OCI-M2 (cell line): Measurements from ENCODE around the gene MUC4.
"Not testable (repeated sequence)": the region's sequence is repeated elsewhere in the genome, so short reads cannot be mapped to it uniquely, and the experiment has no call there.

ENCODE experiments used
- DNase-seq: peaks from one replicate; lab custom pipeline; 2025; ENCODE audit not compliant: unreplicated experiment; lab: John Stamatoyannopoulos, UW

Gene MUC4

GRCh38 chr3:195718477-195718984 lies 93.2 kb downstream of the MUC4 start:
- no peak for DNase-seq

GRCh38 chr3:195717852-195718476 lies 93.8 kb downstream of the MUC4 start:
- DNase-seq = no peak

- no peak for DNase-seq
Measured at GRCh38 chr3:195717416-195717815, 94.3 kb downstream of the MUC4 start.

- DNase-seq = no peak
Measured at GRCh38 chr3:195715583-195716266, 96.0 kb downstream of the MUC4 start.

GRCh38 chr3:195715134-195715533 lies 96.6 kb downstream of the MUC4 start:
- no peak for DNase-seq

- DNase-seq = no peak
Measured at GRCh38 chr3:195714380-195715011, 97.2 kb downstream of the MUC4 start.

- DNase-seq = not testable (repeated sequence)
Measured at GRCh38 chr3:195713150-195713549, 98.6 kb downstream of the MUC4 start.

- not testable (repeated sequence) for DNase-seq
Measured at GRCh38 chr3:195712535-195712910, 99.2 kb downstream of the MUC4 start.

GRCh38 chr3:195711813-195712534 lies 99.8 kb downstream of the MUC4 start:
- DNase-seq = no peak

- not testable (repeated sequence) for DNase-seq
Measured at GRCh38 chr3:195711091-195711812, 100.5 kb downstream of the MUC4 start.

- DNase-seq = not testable (repeated sequence)
Measured at GRCh38 chr3:195710126-195710905, 101.4 kb downstream of the MUC4 start.

- DNase-seq = no peak
Measured at GRCh38 chr3:195709676-195710085, 102.0 kb downstream of the MUC4 start.

- DNase-seq = no peak
Measured at GRCh38 chr3:195708626-195709481, 102.9 kb downstream of the MUC4 start.

GRCh38 chr3:195708061-195708460 lies 103.7 kb downstream of the MUC4 start:
- DNase-seq = no peak

GRCh38 chr3:195705081-195705991 lies 106.4 kb downstream of the MUC4 start:
- no peak for DNase-seq

- no peak for DNase-seq
Measured at GRCh38 chr3:195704433-195704999, 107.2 kb downstream of the MUC4 start.

- no peak for DNase-seq
Measured at GRCh38 chr3:195703776-195704175, 108.0 kb downstream of the MUC4 start.
